IPS-18a (cell line): ENCODE data around the gene TFAP2A.

ENCODE experiments used
- H3K27ac ChIP-seq: one replicate; pipeline ENCODE4 v1.5.1; 2013; ENCODE audit warnings: low read length
- H3K27me3 ChIP-seq: one replicate; pipeline ENCODE4 v1.6.1; 2013; ENCODE audit warnings: mild to moderate bottlenecking, low read length; ENCODE audit not compliant: control insufficient read depth, insufficient read depth
- H3K36me3 ChIP-seq: one replicate; pipeline ENCODE4 v1.6.1; 2013; ENCODE audit warnings: low read depth, low read length; ENCODE audit not compliant: control insufficient read depth
- H3K4me1 ChIP-seq: one replicate; pipeline ENCODE4 v1.6.1; 2013; ENCODE audit warnings: low read depth, low read length; ENCODE audit not compliant: control insufficient read depth
- H3K4me3 ChIP-seq: one replicate; pipeline ENCODE4 v1.5.1; 2013; ENCODE audit warnings: low read length
- H3K9ac ChIP-seq: one replicate; pipeline ENCODE4 v1.6.1; 2013; ENCODE audit warnings: mild to moderate bottlenecking, low read length, moderate library complexity
- H3K9me3 ChIP-seq: one replicate; pipeline ENCODE4 v1.6.1; 2013; ENCODE audit warnings: low read depth, low read length; ENCODE audit not compliant: control insufficient read depth

The TFAP2A gene

DNA sequence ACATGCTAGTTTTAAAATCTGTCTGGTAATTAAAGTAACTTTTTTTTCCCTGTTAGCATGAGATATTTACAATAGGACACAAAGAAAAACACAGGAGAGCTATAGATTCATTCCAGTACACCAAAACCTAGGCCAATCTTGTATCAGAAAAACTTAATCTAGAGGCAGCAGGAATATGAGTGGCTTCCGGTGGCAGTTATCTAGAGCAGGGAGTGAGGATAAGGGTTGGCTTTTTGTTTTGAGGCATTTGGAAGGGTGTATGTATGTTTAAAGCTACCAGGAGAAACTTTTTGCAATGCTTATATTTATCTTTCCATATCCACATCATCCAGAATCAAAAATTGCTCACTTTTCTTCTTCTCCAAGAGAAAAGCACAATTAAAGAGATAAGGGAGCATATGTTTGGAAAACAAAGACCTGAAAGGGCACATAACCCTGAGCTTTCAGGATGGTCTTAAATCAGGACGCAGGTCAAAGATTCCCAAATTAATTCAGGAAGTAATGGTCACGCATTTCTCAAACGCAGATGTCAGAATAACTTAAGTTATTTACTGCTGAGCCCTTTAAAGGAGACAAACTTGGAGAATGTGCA, 13.1 kb downstream of the TFAP2A start:
- Histone ChIP-seq H3K4me3 (no peak overlapping the region), H3K9ac (no peak overlapping the region), H3K27me3 (peaks cover 94% of the 10 kb centered on the region), H3K4me1 (peaks cover 31% of the 10 kb centered on the region), H3K27ac (no peak overlapping the region), H3K36me3 (no peaks in the 10 kb centered on the region), H3K9me3 (no peaks in the 10 kb centered on the region)

DNA sequence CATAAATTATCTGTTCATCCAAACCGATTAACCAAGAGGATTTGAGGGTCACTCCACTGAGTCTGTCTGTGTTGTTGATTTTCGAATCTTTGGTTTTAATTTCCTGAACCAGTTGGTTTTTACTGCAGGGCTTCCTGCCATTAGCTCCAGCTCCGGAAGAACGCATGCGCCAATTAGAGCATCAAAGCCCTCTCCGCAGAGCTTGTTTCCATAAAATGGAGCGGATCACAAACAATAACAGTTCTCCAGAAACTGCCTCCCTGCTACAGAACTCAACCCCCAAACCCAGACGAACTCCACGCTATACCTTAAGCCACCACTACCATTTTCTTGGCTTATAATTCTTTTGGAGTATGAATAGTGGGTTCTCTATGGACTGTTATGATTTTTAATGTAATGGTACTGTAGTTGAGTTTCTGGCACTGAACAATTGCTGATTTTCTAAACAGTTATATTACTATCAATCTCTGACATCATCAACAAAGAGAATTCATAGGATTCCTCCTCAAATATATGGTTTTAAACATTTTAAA, 13.8 kb downstream of the TFAP2A start:
- Histone ChIP-seq H3K27me3 (peaks cover 93% of the 10 kb centered on the region), H3K4me3 (no peak overlapping the region), H3K4me1 (peaks cover 32% of the 10 kb centered on the region), H3K9ac (no peak overlapping the region), H3K27ac (no peak overlapping the region), H3K36me3 (no peaks in the 10 kb centered on the region), H3K9me3 (no peaks in the 10 kb centered on the region)

DNA sequence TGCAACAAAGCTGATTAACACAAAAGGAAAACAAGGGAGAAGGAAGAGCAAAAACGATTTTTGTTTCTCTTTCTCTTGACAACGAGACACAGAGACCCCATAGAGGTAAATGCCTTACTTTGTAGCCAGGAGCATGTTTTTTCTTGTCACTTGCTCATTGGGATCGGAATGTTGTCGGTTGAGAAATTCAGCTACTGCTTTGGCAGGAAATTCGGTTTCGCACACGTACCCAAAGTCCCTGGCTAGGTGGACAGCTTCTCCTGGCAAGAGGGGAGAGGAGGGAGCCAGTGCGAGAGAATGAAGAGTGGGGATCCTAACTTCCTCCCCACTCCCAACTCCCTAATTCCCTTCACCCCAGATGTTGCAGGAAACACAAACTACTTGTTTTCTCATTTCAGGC, 14.5 kb downstream of the TFAP2A start:
- H3K27me3 ChIP-seq, result peaks cover 93% of the 10 kb centered on the region

DNA sequence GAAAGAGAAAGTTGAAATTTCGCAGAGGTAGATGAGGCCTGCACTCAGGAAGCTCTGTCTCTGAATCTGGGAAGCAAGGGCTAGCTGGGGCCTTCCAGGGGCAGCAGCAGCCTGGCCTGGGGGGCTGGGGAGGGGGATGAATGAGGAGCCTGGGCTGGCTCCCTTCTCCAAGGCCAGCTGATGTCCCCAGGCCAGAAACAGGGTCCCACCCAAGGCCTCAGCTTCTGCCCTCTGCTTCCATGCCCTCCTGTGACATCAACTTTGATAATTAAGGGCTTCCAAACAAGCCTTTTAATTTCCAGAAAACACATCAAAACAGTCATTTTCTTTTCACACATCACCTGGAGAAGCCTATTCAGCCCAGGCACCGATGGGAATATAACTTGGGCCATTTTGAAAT, 15.4 kb downstream of the TFAP2A start:
- Histone ChIP-seq H3K4me1 (peaks cover 34% of the 10 kb centered on the region), H3K27me3 (peaks cover 94% of the 10 kb centered on the region), H3K9me3 (no peaks in the 10 kb centered on the region), H3K36me3 (no peaks in the 10 kb centered on the region), H3K4me3 (no peak overlapping the region), H3K27ac (no peak overlapping the region), H3K9ac (no peak overlapping the region)

More for the DNA sequence above, 14.5 kb downstream of the TFAP2A start:
- Histone ChIP-seq H3K27ac (no peak overlapping the region), H3K9me3 (no peaks in the 10 kb centered on the region), H3K36me3 (no peaks in the 10 kb centered on the region), H3K9ac (no peak overlapping the region), H3K4me3 (no peak overlapping the region), H3K4me1 (peaks cover 38% of the 10 kb centered on the region)

DNA sequence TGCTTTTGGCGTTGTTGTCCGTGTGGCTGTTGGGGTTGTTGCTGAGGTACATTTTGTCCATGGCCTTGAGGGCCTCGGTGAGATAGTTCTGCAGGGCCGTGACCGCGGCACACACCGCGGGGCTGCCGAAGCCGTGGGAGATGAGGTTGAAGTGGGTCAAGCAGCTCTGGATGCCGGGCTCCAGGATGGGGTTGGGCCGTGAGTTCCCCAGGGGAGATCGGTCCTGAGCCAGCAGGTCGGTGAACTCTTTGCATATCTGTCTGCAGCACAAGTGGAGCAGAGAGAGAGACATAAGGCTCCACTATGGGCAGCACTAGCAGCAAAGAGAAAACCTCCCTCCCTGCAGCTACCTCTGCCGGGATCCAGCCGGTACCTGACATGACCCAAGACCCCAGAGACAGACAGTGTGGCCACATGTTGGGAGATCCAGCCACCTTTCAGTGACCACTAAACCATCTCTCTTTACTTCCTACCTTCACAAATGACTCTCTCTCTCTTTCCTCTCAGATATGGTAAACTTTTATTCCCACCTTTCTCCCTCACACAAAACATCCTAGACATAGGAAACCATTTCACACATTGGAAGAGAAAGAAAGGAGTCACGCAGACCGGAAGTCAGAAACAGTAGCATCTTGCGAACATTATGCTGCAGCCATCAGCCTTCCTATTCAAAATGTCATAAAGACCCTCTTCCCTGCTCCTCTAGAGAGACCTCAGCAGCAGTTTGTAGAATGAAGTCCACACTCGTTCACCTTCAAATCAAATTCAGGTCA, 16.2 kb downstream of the TFAP2A start:
- Histone ChIP-seq H3K9ac (no peak overlapping the region), H3K27me3 (peaks cover 99% of the 10 kb centered on the region), H3K4me1 (peaks cover 32% of the 10 kb centered on the region), H3K4me3 (no peak overlapping the region), H3K36me3 (no peaks in the 10 kb centered on the region), H3K9me3 (no peaks in the 10 kb centered on the region), H3K27ac (no peak overlapping the region)

DNA sequence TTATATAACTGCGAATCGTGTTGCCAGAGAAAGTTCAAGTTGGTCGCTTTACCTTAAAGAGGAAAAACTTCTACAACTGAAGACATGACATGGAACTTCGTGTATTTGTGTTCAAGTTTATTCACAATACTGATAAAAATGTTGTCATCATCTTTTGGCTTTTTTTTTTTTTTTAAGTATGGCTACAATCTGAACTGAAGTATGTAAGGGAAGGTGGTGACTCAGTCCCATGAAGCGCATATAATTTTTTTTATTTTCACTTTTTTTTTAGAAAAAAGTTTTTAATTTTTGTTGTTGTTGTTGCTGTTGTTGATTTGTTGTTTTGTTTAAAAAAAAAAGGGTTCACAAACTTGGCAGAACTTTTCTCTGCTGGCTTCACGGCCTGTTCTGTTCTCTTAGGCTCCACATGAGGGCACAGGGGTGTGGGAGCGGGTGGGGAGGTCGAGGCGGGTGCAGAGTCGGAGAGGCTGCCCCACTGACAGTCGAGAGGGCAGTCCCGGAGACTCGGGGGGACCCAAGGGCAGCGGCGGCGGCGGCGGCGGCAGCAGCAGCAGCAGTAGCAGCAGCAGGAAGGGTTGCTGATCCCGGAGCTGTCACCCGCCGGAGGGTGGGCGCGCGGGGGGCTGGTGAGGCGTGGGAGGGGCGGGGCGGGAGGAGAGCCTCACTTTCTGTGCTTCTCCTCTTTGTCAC, 17.0 kb downstream of the TFAP2A start:
- H3K4me3 ChIP-seq, result no peak overlapping the region
- H3K36me3 ChIP-seq, result no peaks in the 10 kb centered on the region
- H3K27me3 ChIP-seq, result peaks cover 99% of the 10 kb centered on the region
- H3K9ac ChIP-seq, result no peak overlapping the region
- H3K9me3 ChIP-seq, result no peaks in the 10 kb centered on the region
- no peak overlapping the region for H3K27ac ChIP-seq
- H3K4me1 ChIP-seq, result peaks cover 28% of the 10 kb centered on the region

DNA sequence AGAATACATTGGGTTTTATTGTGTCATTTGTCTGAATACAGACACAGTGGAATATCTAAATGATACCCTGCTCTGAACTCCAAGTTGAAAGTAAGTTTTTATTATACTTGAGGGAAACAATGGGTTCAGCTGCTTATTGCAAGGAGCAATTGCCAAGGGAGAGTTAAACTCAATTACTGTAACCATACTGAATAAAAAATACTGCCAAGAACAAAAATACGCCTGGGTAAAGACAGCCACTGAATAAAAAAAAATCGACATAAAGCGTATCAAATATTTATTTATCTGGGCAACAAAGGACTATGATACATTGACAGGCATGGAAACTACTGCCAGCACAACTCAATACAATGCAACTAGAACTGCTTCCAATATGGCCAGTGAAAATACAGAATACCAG, 18.1 kb downstream of the TFAP2A start:
- Histone ChIP-seq H3K27me3 (peaks cover 99% of the 10 kb centered on the region), H3K9ac (no peak overlapping the region), H3K36me3 (no peaks in the 10 kb centered on the region), H3K27ac (no peak overlapping the region), H3K9me3 (no peaks in the 10 kb centered on the region), H3K4me3 (no peak overlapping the region), H3K4me1 (peaks cover 33% of the 10 kb centered on the region)

DNA sequence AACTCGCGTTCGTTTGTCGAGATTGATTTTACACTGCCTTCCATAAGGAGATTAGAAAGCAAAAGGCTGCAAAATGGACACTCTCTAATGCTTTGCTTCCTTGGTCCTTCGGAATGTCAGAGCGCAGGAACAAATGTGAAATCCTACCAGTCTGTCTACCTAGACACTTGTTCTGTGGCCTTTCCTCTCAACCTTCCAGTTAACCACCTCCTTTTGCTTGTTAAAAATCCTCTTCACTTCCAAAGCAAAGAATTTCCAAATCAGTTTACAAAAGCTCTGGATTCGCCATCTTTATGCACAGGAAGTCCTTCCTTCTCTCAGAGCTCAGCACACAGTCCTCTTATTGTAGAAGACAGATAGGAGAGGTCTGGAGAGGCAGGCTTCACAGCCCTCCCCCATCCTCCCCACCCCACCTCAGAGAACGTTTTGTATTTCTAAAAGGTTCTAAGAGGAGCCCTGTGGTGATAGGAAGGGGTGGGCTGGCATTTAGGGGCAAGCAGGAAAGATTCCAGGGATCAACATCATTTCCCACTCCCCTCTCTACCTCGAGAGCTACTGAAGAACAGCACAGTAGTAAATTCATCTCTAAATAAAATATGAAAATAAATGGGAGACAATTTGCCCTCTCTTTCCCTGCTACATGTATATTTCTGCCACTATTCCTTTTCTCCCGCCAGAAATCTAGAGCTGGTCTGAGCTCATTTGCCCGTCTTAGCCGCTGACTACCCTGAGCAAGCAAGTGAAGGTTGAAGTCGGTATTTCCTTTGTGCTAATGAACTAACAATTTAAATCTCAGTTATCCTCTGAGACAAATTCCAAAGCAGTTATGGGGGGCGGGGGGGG, 18.9 kb downstream of the TFAP2A start:
- no peak overlapping the region for H3K4me3 ChIP-seq
- H3K9me3 ChIP-seq, result no peaks in the 10 kb centered on the region
- no peaks in the 10 kb centered on the region for H3K36me3 ChIP-seq
- peaks cover 99% of the 10 kb centered on the region for H3K27me3 ChIP-seq
- peaks cover 35% of the 10 kb centered on the region for H3K4me1 ChIP-seq
- no peak overlapping the region for H3K27ac ChIP-seq
- no peak overlapping the region for H3K9ac ChIP-seq

DNA sequence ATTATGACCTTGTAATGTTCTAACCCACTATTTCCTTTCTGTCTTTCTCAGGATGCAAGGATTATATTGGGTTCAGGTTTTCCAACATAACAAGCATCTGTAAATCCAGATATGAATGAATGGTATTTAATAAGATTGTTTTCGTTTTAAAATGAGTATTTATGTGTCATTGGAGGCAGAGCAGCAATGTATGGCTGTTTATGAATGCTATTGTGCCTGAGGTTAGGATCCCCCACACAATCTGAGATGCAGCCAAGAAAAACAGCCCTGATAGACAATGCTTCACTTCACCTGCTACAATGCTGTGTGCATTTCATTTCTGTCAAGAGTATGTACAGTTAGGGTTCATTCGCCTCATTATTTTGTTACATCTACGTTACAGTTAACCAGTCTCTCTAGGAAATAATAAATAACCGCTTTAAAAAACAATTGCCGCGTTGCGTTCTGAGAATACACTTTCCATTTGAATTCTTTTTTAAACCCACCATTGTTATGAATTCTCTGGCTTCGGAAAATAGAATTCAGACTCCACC, 19.6 kb downstream of the TFAP2A start:
- H3K4me3 ChIP-seq, result no peak overlapping the region
- H3K27me3 ChIP-seq, result peaks cover 99% of the 10 kb centered on the region
- H3K27ac ChIP-seq, result no peak overlapping the region
- H3K36me3 ChIP-seq, result no peaks in the 10 kb centered on the region
- peaks cover 28% of the 10 kb centered on the region for H3K4me1 ChIP-seq
- no peaks in the 10 kb centered on the region for H3K9me3 ChIP-seq
- no peak overlapping the region for H3K9ac ChIP-seq

DNA sequence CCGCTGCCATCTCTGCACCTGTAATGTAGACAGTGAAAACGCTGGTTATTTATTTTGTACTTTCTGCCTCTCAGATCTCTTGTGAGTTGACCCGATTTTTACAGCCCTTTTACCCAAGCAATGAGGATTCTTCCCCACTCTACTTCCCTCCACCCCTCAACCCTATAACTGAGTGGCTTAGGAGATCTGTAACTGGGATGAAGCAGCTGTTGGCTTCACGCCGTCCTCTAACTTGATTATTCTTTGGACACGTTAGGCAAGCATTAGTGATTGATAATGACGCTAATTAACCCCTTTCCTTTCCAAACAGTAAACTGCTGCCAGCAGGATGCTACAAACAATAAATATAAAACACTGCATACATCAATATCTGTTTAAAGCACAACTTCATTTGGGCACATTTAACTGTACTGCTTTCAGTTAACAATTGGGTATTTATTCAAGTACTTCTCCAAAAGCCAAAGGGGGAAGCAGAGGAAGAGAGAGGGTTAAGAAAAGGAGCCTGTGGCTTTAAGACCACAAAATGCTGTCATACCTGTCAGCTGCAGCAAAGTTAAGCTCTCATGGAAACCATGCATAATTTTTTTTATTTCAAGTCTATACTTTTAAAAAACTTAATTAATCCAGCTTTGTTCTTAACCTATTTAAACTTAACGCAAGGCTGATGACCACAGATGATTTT, 21.2 kb downstream of the TFAP2A start:
- Histone ChIP-seq H3K9me3 (no peaks in the 10 kb centered on the region), H3K4me3 (no peak overlapping the region), H3K4me1 (peaks cover 36% of the 10 kb centered on the region), H3K9ac (no peak overlapping the region), H3K27ac (no peak overlapping the region), H3K36me3 (no peaks in the 10 kb centered on the region), H3K27me3 (peaks cover 99% of the 10 kb centered on the region)
